SK-N-SH (cell line): ENCODE results near the gene TSPAN11. TPM values are rescaled to one million over a fixed set of nuclear protein-coding genes. Genes with fewer than 3 reads are reported as not detected.

Source experiments
- CTCF ChIA-PET: fragments of 300-600, 350-600 bp; formaldehyde crosslinking; extraction: SDS; loops from one replicate; lab custom pipeline; 2021; lab: Yijun Ruan, JAX
- POLR2A ChIA-PET: fragments of 350-600 bp; sonication (Branson Sonifier 250); formaldehyde crosslinking; extraction: SDS; loops from one replicate; lab custom pipeline; 2020; ENCODE audit warnings: antibody characterized with exemption, inconsistent platforms; lab: Yijun Ruan, JAX
- DNase-seq: peaks from one replicate; pipeline ENCODE4 v3.0.0; 2012
- H2AFZ ChIP-seq: fragments of 200-600 bp; sonication (generic); 2 replicates; pipeline ENCODE4 v1.8.1; 2016; ENCODE audit warnings: antibody characterized with exemption, mild to moderate bottlenecking, low read depth
- H3F3A ChIP-seq: fragments of 200-600 bp; sonication (generic); replicated peaks from 2 replicates; pipeline ENCODE3; 2016; ENCODE audit warnings: antibody characterized with exemption, mild to moderate bottlenecking; ENCODE audit not compliant: insufficient read depth
- H3K27ac ChIP-seq, 2 experiments: fragments of 200-500 bp in 1 of 2; fragments of 200-600 bp in 1 of 2; sonication (Bioruptor generic) in 1 of 2; sonication (generic), shearing (Covaris generic) in 1 of 2; 2 replicates each; pipeline versions ENCODE4 v1.5.1 to v1.6.1; 2014 to 2016; ENCODE audit warnings: low read depth in 2 of 2, inconsistent platforms in 1 of 2, low read length in 1 of 2, mild to moderate bottlenecking in 1 of 2, mixed read lengths in 1 of 2
- H3K27me3 ChIP-seq: fragments of 200-600 bp; sonication (generic), shearing (Covaris generic); 2 replicates; pipeline ENCODE4 v1.6.1; 2016; ENCODE audit warnings: mixed run types; ENCODE audit not compliant: insufficient read depth
- H3K36me3 ChIP-seq, 2 experiments: fragments of 200-500 bp in 1 of 2; fragments of 200-600 bp in 1 of 2; sonication (Bioruptor generic) in 1 of 2; sonication (generic) in 1 of 2; replicated peaks in 1 of 2; 2 replicates each; pipeline versions ENCODE3 to v1.5.1; 2014 to 2016; ENCODE audit warnings: low read length in 1 of 2, mild to moderate bottlenecking in 1 of 2; ENCODE audit not compliant: insufficient read depth in 2 of 2, control insufficient read depth in 1 of 2
- H3K4me1 ChIP-seq, 2 experiments: fragments of 200-500 bp in 1 of 2; fragments of 200-600 bp in 1 of 2; sonication (Bioruptor generic) in 1 of 2; sonication (generic), shearing (Covaris generic) in 1 of 2; 2 replicates each; pipeline versions ENCODE4 v1.5.1 to v1.6.1; 2014 to 2016; ENCODE audit warnings: low read depth in 1 of 2, low read length in 1 of 2, mixed run types in 1 of 2; ENCODE audit not compliant: insufficient read depth in 2 of 2, control insufficient read depth in 1 of 2
- H3K4me2 ChIP-seq: fragments of 200-600 bp; sonication (generic), shearing (Covaris generic); 2 replicates; pipeline ENCODE4 v1.6.1; 2017; ENCODE audit warnings: mixed run types
- H3K4me3 ChIP-seq, 2 experiments: fragments of 200-500 bp in 1 of 2; fragments of 200-600 bp in 1 of 2; sonication (Bioruptor generic) in 1 of 2; sonication (generic), shearing (Covaris generic) in 1 of 2; 2 replicates each; pipeline versions ENCODE4 v1.5.1 to v1.8.1; 2014 to 2016; ENCODE audit warnings: low read depth in 2 of 2, inconsistent platforms in 1 of 2, low read length in 1 of 2, mild to moderate bottlenecking in 1 of 2, mixed read lengths in 1 of 2, moderate library complexity in 1 of 2
- H3K79me2 ChIP-seq: fragments of 200-600 bp; sonication (generic); 2 replicates; pipeline ENCODE4 v1.8.1; 2017; ENCODE audit warnings: mild to moderate bottlenecking; ENCODE audit not compliant: insufficient read depth
- H3K9ac ChIP-seq: fragments of 200-600 bp; sonication (generic); 2 replicates; pipeline ENCODE4 v1.6.1; 2017; ENCODE audit warnings: mixed run types
- H3K9me2 ChIP-seq: fragments of 200-600 bp; sonication (generic); 2 replicates; pipeline ENCODE4 v1.6.1; 2017; ENCODE audit warnings: mixed run types
- H3K9me3 ChIP-seq: fragments of 200-600 bp; sonication (generic); 2 replicates; pipeline ENCODE4 v1.6.1; 2017; ENCODE audit warnings: mixed run types, mild to moderate bottlenecking, moderate library complexity
- H4K20me1 ChIP-seq: fragments of 200-600 bp; sonication (generic); 2 replicates; pipeline ENCODE4 v1.6.1; 2017; ENCODE audit warnings: mild to moderate bottlenecking, mixed run types; ENCODE audit not compliant: insufficient read depth
- CHD2 ChIP-seq: fragments of 150-350 bp; IDR thresholded peaks from 2 replicates; pipeline ENCODE4 v1.6.1; 2018; ENCODE audit warnings: low read length; ENCODE audit not compliant: partially characterized antibody
- ELF1 ChIP-seq: IDR thresholded peaks from 2 replicates; pipeline ENCODE4 v1.4.0; 2012
- EZH2phosphoT487 ChIP-seq: fragments of 200-600 bp; sonication (generic); IDR thresholded peaks from 2 replicates; pipeline ENCODE4 v1.6.1; 2017; ENCODE audit warnings: low read depth, mixed run types, mild to moderate bottlenecking, antibody characterized with exemption, moderate library complexity, borderline replicate concordance
- JUND ChIP-seq: IDR thresholded peaks from 2 replicates; pipeline ENCODE4 v1.4.0; 2012
- MEF2A ChIP-seq: IDR thresholded peaks from 2 replicates; pipeline ENCODE4 v1.4.0; 2012; ENCODE audit warnings: low read depth, borderline replicate concordance
- MXI1 ChIP-seq: IDR thresholded peaks from 2 replicates; pipeline ENCODE4 v1.6.1; 2012; ENCODE audit warnings: mild to moderate bottlenecking, low read depth, low read length, improper control_type of control experiment
- REST ChIP-seq: IDR thresholded peaks from 2 replicates; pipeline ENCODE4 v1.6.1; 2012; ENCODE audit warnings: mild to moderate bottlenecking, low read depth, low read length, moderate library complexity
- RFX5 ChIP-seq: IDR thresholded peaks from 2 replicates; pipeline ENCODE4 v1.6.1; 2012; ENCODE audit warnings: mild to moderate bottlenecking, improper control_type of control experiment, low read length
- RXRA ChIP-seq: IDR thresholded peaks from 2 replicates; pipeline ENCODE4 v1.4.0; 2012; ENCODE audit warnings: low read depth, mild to moderate bottlenecking, borderline replicate concordance
- TAF1 ChIP-seq: IDR thresholded peaks from 2 replicates; pipeline ENCODE4 v1.6.1; 2012; ENCODE audit warnings: low read depth, mild to moderate bottlenecking, low read length, moderate library complexity, borderline replicate concordance
- WGBS: methylation state at CpG from one replicate; pipeline ENCODE4 v1.1.6; 2017; ENCODE audit warnings: low lambda C conversion rate; 5-methylcytosine and 5-hydroxymethylcytosine counted together
- polyA plus RNA-seq, 3 experiments: library from polyadenylated mRNA; depleted of rRNA; stranded (reverse); fragments of >200 nt; gene quantifications; 2 replicates each; pipeline ENCODE4 v1.2.3, GENCODE V29; 2012

The TSPAN11 gene
- polyA plus RNA-seq, 1 of the 3 experiments (the other 2 are of a cell fraction) = 6.4 TPM

- Histone ChIP-seq H3K4me2 (no peak overlapping the region), H3K9ac (no peak overlapping the region), H2AFZ (no peak overlapping the region), H3K4me1 (peaks cover 0 to 8% of the 10 kb centered on the region in 2 experiments; a peak in 1 of 4 replicates), H4K20me1 (no peaks in the 10 kb centered on the region), H3K27ac (no peak overlapping the region), H3K4me3 (no peak overlapping the region), H3K79me2 (no peaks in the 10 kb centered on the region), H3F3A (no peaks in the 10 kb centered on the region), H3K9me3 (no peaks in the 10 kb centered on the region), H3K36me3 (no peaks in the 10 kb centered on the region), H3K9me2 (no peaks in the 10 kb centered on the region), H3K27me3 (no peaks in the 10 kb centered on the region; the same call in 1 of the 2 replicates)
- CTCF ChIA-PET = interaction anchor here (0.7 to 6.4 kb wide), 3 partner anchors 34 to 108 kb away, joined by 3 to 103 read pairs (median 3); no protein-coding TSS in a partner anchor
- no peak for TF ChIP-seq RXRA
- no peak for TF ChIP-seq TAF1
- no peak for TF ChIP-seq JUND
- TF ChIP-seq ELF1 = no peak
- no peak for DNase-seq
- 51% methylated on average over 2 of the region's 2 CpGs for WGBS
- POLR2A ChIA-PET = no interaction called here
These were observed 48.5 kb upstream of the TSPAN11 start for GRCh38 chr12:30878024-30878423.

- H3K4me3 ChIP-seq = no peak overlapping the region
- ChIA-PET CTCF (interaction anchor here (1.9 to 6.4 kb wide), 2 partner anchors 106 to 110 kb away, joined by 10 to 103 read pairs; no protein-coding TSS in a partner anchor), POLR2A (no interaction called here)
- H3K9ac ChIP-seq = no peak overlapping the region
- TF ChIP-seq MEF2A (no peak), MXI1 (no peak)
- no peaks in the 10 kb centered on the region for H3K79me2 ChIP-seq
- no peaks in the 10 kb centered on the region for H4K20me1 ChIP-seq
- DNase-seq = no peak
- H3K9me2 ChIP-seq = no peaks in the 10 kb centered on the region
- H3K27me3 ChIP-seq = no peaks in the 10 kb centered on the region; the same call in 1 of the 2 replicates
- peaks cover 0 to 2% of the 10 kb centered on the region in 2 experiments; a peak in 1 of 4 replicates for H3K4me1 ChIP-seq
- H3K9me3 ChIP-seq = no peaks in the 10 kb centered on the region
- WGBS = 43% methylated on average over 6 of the region's 6 CpGs
- H2AFZ ChIP-seq = no peak overlapping the region
- H3F3A ChIP-seq = no peaks in the 10 kb centered on the region
- H3K36me3 ChIP-seq = no peaks in the 10 kb centered on the region
- H3K27ac ChIP-seq = no peak overlapping the region
- no peak overlapping the region for H3K4me2 ChIP-seq
These were observed 46.5 kb upstream of the TSPAN11 start for GRCh38 chr12:30880061-30880460.

- no peaks in the 10 kb centered on the region for H3K79me2 ChIP-seq
- H3K9me2 ChIP-seq = no peaks in the 10 kb centered on the region
- TF ChIP-seq CHD2 (no peak), EZH2phosphoT487 (no peak), RFX5 (no peak), REST (no peak)
- 83% methylated on average over 3 of the region's 3 CpGs for WGBS
- H3K4me1 ChIP-seq = no peaks in the 10 kb centered on the region
- H3K9me3 ChIP-seq = no peaks in the 10 kb centered on the region
- CTCF ChIA-PET = interaction anchor here (0.7 to 6.4 kb wide), 3 partner anchors 30 to 110 kb away, joined by 3 to 103 read pairs (median 10); no protein-coding TSS in a partner anchor
- H3K9ac ChIP-seq = no peak overlapping the region
- no peaks in the 10 kb centered on the region for H3K36me3 ChIP-seq
- H3K4me2 ChIP-seq = no peak overlapping the region
- no peak overlapping the region for H3K4me3 ChIP-seq
- DNase-seq = no peak
- H2AFZ ChIP-seq = no peak overlapping the region
- no peaks in the 10 kb centered on the region; the same call in 1 of the 2 replicates for H3K27me3 ChIP-seq
- POLR2A ChIA-PET = no interaction called here
- no peaks in the 10 kb centered on the region for H4K20me1 ChIP-seq
- H3F3A ChIP-seq = no peaks in the 10 kb centered on the region
- H3K27ac ChIP-seq = no peak overlapping the region
These were observed 45.7 kb upstream of the TSPAN11 start for GRCh38 chr12:30880813-30881212.
